Measurements from ENCODE around the gene NRDE2.

The NRDE2 gene

DNA sequence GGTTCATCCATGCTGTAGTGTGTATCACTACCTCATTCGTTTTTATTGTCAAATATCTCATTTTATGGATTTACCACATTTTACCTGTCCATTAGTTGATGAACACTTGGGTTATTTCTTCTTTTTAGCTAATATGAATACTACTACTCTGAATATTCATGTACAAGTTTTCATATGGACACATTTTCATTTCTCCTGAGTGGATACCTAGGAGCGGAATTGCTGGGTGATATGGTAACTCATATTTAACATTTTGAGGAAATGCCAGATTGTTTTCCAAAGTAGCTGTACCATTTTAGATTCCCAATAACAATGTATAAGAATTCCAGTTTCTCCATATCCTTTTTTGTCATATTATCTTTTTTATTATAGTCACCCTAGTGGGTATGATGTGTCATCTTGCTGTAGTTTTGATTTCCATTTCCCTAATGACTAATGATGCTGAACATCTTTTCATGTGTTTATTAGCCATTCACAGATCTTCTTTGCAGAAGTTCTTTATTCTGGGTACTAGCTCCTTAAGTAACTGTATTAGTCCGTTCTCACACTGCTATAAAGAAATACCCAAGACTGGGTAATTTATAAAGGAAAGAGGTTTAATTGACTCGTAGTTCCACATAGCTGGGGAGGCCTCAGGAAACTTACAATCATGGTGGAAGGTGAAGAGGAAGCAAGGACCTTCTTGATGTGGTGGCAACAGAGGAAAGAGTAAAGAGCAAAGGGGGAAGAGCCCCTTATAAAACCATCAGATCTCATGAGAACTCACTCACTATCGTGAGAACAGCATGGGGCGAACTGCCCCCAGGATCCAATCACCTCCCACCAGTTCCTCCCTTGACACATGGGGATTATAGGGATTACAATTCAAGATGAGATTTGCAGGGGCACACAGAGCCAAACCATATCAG, 11.9 kb downstream of the NRDE2 start:
- H3K4me3 Mint-ChIP-seq: no peak overlapping the region
- peaks cover 61% of the 10 kb centered on the region for H3K36me3 Mint-ChIP-seq (ENCODE audit: low read depth)
- H3K27ac Mint-ChIP-seq: peak overlapping the region; percentile 81
- H3K4me1 Mint-ChIP-seq (ENCODE audit: low read depth): peaks cover 34% of the 10 kb centered on the region
- no peaks in the 10 kb centered on the region for H3K27me3 Mint-ChIP-seq
- peaks cover 7% of the 10 kb centered on the region for H3K9me3 Mint-ChIP-seq

- H3K36me3 Mint-ChIP-seq (ENCODE audit: low read depth): peaks cover 61% of the 10 kb centered on the region
- H3K27ac Mint-ChIP-seq: no peak overlapping the region
- peaks cover 32% of the 10 kb centered on the region for H3K4me1 Mint-ChIP-seq (ENCODE audit: low read depth)
- H3K9me3 Mint-ChIP-seq: peaks cover 7% of the 10 kb centered on the region
- no peaks in the 10 kb centered on the region for H3K27me3 Mint-ChIP-seq
- no peak overlapping the region for H3K4me3 Mint-ChIP-seq
These were observed 12.6 kb downstream of the NRDE2 start for GRCh38 chr14:90319173-90319572.

- peaks cover 64% of the 10 kb centered on the region for H3K36me3 Mint-ChIP-seq (ENCODE audit: low read depth)
- H3K4me1 Mint-ChIP-seq (ENCODE audit: low read depth): peaks cover 32% of the 10 kb centered on the region
- H3K9me3 Mint-ChIP-seq: peaks cover 7% of the 10 kb centered on the region
- H3K4me3 Mint-ChIP-seq: no peak overlapping the region
- no peaks in the 10 kb centered on the region for H3K27me3 Mint-ChIP-seq
- no peak overlapping the region for H3K27ac Mint-ChIP-seq
These were observed 13.7 kb downstream of the NRDE2 start for GRCh38 chr14:90318016-90318415.

DNA sequence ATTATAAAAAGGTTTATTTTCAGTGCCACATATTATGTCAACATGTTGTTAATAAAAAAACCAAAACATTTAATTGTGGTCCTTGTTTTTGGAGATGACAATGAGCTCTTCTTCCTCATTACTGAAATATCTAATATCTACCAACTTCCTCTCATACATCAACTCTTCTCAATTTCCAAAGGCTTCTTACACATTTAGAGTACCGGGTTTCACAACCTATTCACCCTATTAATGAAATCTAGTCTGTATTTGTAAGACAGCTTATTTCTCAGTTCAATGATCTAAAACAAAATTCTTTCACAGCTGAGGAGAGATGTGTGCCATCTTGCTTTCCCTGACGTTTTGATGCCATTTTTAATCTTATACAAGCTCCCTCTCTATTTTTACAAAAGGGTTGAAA, 14.5 kb downstream of the NRDE2 start:
- Mint-ChIP-seq H3K4me1 (ENCODE audit: low read depth) (peaks cover 32% of the 10 kb centered on the region), H3K4me3 (no peak overlapping the region), H3K9me3 (peaks cover 7% of the 10 kb centered on the region), H3K27ac (no peak overlapping the region), H3K27me3 (no peaks in the 10 kb centered on the region), H3K36me3 (ENCODE audit: low read depth) (peaks cover 67% of the 10 kb centered on the region)

DNA sequence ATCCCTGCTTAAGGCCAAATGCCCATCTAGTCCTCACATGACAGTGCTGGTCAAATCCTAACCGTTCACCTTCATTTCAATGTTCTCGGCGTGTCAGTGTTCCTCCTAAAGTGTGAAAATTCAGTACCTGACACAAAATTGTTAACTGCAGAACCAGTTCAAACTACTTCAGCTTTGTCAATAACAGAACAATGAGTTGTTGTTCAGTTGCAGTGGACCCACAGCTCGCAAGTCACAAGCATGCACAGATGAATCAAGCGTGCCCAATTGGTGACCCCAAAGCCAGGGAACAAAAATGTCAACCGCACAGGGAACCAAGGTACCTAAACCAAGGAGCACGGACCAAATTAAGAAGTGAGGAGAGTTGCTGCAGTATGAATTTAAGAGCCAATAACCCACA, 23.2 kb downstream of the NRDE2 start:
- H3K4me3 Mint-ChIP-seq: no peak overlapping the region
- no peaks in the 10 kb centered on the region for H3K27me3 Mint-ChIP-seq
- H3K9me3 Mint-ChIP-seq: no peaks in the 10 kb centered on the region
- H3K36me3 Mint-ChIP-seq (ENCODE audit: low read depth): peaks cover 67% of the 10 kb centered on the region
- no peaks in the 10 kb centered on the region for H3K4me1 Mint-ChIP-seq (ENCODE audit: low read depth)
- H3K27ac Mint-ChIP-seq: no peak overlapping the region

GRCh38 chr14:90305176-90305601, 26.6 kb downstream of the NRDE2 start:
- no peak overlapping the region for H3K27ac Mint-ChIP-seq
- H3K27me3 Mint-ChIP-seq: no peaks in the 10 kb centered on the region
- H3K9me3 Mint-ChIP-seq: no peaks in the 10 kb centered on the region
- no peak overlapping the region for H3K4me3 Mint-ChIP-seq
- peaks cover 9% of the 10 kb centered on the region for H3K4me1 Mint-ChIP-seq (ENCODE audit: low read depth)
- peaks cover 69% of the 10 kb centered on the region for H3K36me3 Mint-ChIP-seq (ENCODE audit: low read depth)

- Mint-ChIP-seq H3K4me3 (no peak overlapping the region), H3K4me1 (ENCODE audit: low read depth) (peaks cover 9% of the 10 kb centered on the region), H3K27me3 (no peaks in the 10 kb centered on the region), H3K36me3 (ENCODE audit: low read depth) (peaks cover 68% of the 10 kb centered on the region), H3K9me3 (no peaks in the 10 kb centered on the region), H3K27ac (no peak overlapping the region)
These were observed 27.2 kb downstream of the NRDE2 start for GRCh38 chr14:90304502-90304901.

DNA sequence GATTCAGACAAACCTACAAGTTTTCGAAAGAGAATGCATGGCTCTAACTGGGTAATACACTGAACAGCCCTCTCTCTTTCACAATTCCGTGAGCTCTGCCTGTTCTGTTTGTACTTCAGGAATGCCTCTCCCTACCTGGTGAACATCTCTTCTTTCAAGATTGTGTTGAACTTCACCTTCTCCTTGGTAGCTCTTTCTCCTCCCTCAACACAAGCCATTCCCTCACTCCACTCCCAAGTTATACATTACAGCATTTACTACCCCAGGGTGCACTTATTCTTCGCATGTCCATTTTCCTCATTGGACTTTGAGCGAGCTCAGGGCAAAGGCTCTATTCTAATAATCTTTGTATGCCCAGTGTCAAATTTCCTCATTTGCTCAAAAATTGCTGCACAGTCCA, 28.3 kb downstream of the NRDE2 start:
- Mint-ChIP-seq H3K27me3 (no peaks in the 10 kb centered on the region), H3K27ac (no peak overlapping the region), H3K9me3 (no peaks in the 10 kb centered on the region), H3K4me3 (no peak overlapping the region), H3K4me1 (ENCODE audit: low read depth) (peaks cover 9% of the 10 kb centered on the region), H3K36me3 (ENCODE audit: low read depth) (peaks cover 61% of the 10 kb centered on the region)

- peaks cover 57% of the 10 kb centered on the region for H3K36me3 Mint-ChIP-seq (ENCODE audit: low read depth)
- no peak overlapping the region for H3K27ac Mint-ChIP-seq
- H3K9me3 Mint-ChIP-seq: no peaks in the 10 kb centered on the region
- no peaks in the 10 kb centered on the region for H3K27me3 Mint-ChIP-seq
- peaks cover 9% of the 10 kb centered on the region for H3K4me1 Mint-ChIP-seq (ENCODE audit: low read depth)
- no peak overlapping the region for H3K4me3 Mint-ChIP-seq
These were observed 29.0 kb downstream of the NRDE2 start for GRCh38 chr14:90302529-90303303.

GRCh38 chr14:90301668-90302090, 30.1 kb downstream of the NRDE2 start:
- no peaks in the 10 kb centered on the region for H3K27me3 Mint-ChIP-seq
- H3K4me1 Mint-ChIP-seq (ENCODE audit: low read depth): peaks cover 9% of the 10 kb centered on the region
- H3K27ac Mint-ChIP-seq: peak overlapping the region; percentile 5
- H3K9me3 Mint-ChIP-seq: no peaks in the 10 kb centered on the region
- peaks cover 52% of the 10 kb centered on the region for H3K36me3 Mint-ChIP-seq (ENCODE audit: low read depth)
- no peak overlapping the region for H3K4me3 Mint-ChIP-seq

- Mint-ChIP-seq H3K9me3 (no peaks in the 10 kb centered on the region), H3K36me3 (ENCODE audit: low read depth) (peaks cover 57% of the 10 kb centered on the region), H3K27ac (no peak overlapping the region), H3K4me3 (no peak overlapping the region), H3K4me1 (ENCODE audit: low read depth) (peaks cover 9% of the 10 kb centered on the region), H3K27me3 (no peaks in the 10 kb centered on the region)
These were observed 30.6 kb downstream of the NRDE2 start for GRCh38 chr14:90301122-90301521.

GRCh38 chr14:90300611-90301047, 31.1 kb downstream of the NRDE2 start:
- H3K27ac Mint-ChIP-seq: peak overlapping the region; percentile 21
- no peaks in the 10 kb centered on the region for H3K27me3 Mint-ChIP-seq
- H3K36me3 Mint-ChIP-seq (ENCODE audit: low read depth): peaks cover 60% of the 10 kb centered on the region
- peaks cover 9% of the 10 kb centered on the region for H3K4me1 Mint-ChIP-seq (ENCODE audit: low read depth)
- no peaks in the 10 kb centered on the region for H3K9me3 Mint-ChIP-seq
- no peak overlapping the region for H3K4me3 Mint-ChIP-seq

DNA sequence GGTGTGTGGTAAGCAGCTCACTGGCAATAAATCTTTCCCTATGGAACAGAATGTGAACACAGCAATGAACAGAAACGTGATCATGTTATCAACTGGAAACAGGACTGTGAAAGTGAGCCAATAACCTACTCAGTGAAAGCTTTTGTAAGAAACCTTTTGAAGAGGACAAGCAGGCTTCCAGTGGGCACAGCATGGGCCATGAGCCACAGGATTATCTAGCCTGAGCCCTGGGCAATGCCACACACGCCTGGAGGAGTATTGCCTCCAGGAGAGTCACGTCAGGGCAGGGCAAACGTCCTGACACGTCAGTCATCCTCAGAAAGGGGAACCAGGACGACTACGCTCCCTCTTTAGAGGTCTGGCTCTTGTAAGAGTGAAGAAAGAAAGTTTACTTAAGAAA, 32.3 kb downstream of the NRDE2 start:
- Mint-ChIP-seq H3K4me1 (ENCODE audit: low read depth) (peaks cover 9% of the 10 kb centered on the region), H3K4me3 (no peak overlapping the region), H3K36me3 (ENCODE audit: low read depth) (peaks cover 56% of the 10 kb centered on the region), H3K27ac (no peak overlapping the region), H3K9me3 (no peaks in the 10 kb centered on the region), H3K27me3 (no peaks in the 10 kb centered on the region)

- H3K27ac Mint-ChIP-seq: no peak overlapping the region
- H3K4me1 Mint-ChIP-seq (ENCODE audit: low read depth): peaks cover 9% of the 10 kb centered on the region
- H3K36me3 Mint-ChIP-seq (ENCODE audit: low read depth): peaks cover 55% of the 10 kb centered on the region
- H3K9me3 Mint-ChIP-seq: no peaks in the 10 kb centered on the region
- H3K4me3 Mint-ChIP-seq: no peak overlapping the region
- H3K27me3 Mint-ChIP-seq: no peaks in the 10 kb centered on the region
These were observed 33.7 kb downstream of the NRDE2 start for GRCh38 chr14:90297876-90298629.

- Mint-ChIP-seq H3K4me3 (no peak overlapping the region), H3K27me3 (no peaks in the 10 kb centered on the region), H3K36me3 (ENCODE audit: low read depth) (peaks cover 57% of the 10 kb centered on the region), H3K9me3 (no peaks in the 10 kb centered on the region), H3K4me1 (ENCODE audit: low read depth) (peaks cover 9% of the 10 kb centered on the region), H3K27ac (no peak overlapping the region)
These were observed 35.1 kb downstream of the NRDE2 start for GRCh38 chr14:90296641-90297040.
